Gastroesophageal sphincter (tissue), 4 donors: Measurements from ENCODE around the gene PPARG. TPM values are rescaled to one million over a fixed set of nuclear protein-coding genes. Genes with fewer than 3 reads are reported as not detected.
A peak's percentile ranks its signal among the peaks of the same experiment; 100 is the strongest.

Source experiments
- ATAC-seq: fragments of 150-250 bp; one replicate; pipeline ENCODE4 v1.9.1; 2016; ENCODE audit warnings: mild to moderate bottlenecking, moderate library complexity
- H3K27ac ChIP-seq, 4 donors: fragments of 200-600 bp; sonication (generic) in 3 of 4; 1 replicate in 3 of 4; 2 replicates in 1 of 4; pipeline ENCODE4 v1.5.1; 2016 to 2019
- H3K27me3 ChIP-seq: fragments of 200-600 bp; sonication (generic); one replicate; pipeline ENCODE4 v1.5.1; 2019
- H3K36me3 ChIP-seq, 2 donors: fragments of 200-600 bp; sonication (generic); one replicate each; pipeline ENCODE4 v1.5.1; 2019; ENCODE audit warnings: control low read depth in 1 of 2
- H3K4me1 ChIP-seq, 3 donors: fragments of 200-600 bp; sonication (generic); 1 replicate in 2 of 3; 2 replicates in 1 of 3; pipeline ENCODE4 v1.5.1; 2016 to 2019; ENCODE audit warnings: control low read depth in 2 of 3
- H3K4me3 ChIP-seq, 2 donors: fragments of 200-600 bp; sonication (generic); one replicate each; pipeline ENCODE4 v1.5.1; 2019; ENCODE audit warnings: mild to moderate bottlenecking in 1 of 2, moderate library complexity in 1 of 2
- H3K9me3 ChIP-seq, 3 donors: fragments of 200-600 bp; sonication (generic); one replicate each; pipeline ENCODE4 v1.5.1; 2017 to 2019; ENCODE audit warnings: control low read depth in 2 of 3
- CTCF ChIP-seq, 4 experiments: fragments of 200-600 bp in 2 of 4; fragments of 450-650 bp in 2 of 4; sonication (generic) in 1 of 4; IDR thresholded peaks; one replicate each; pipeline ENCODE4 v1.5.1; 2017 to 2019; ENCODE audit warnings: antibody characterized with exemption in 4 of 4, mild to moderate bottlenecking in 2 of 4, moderate library complexity in 2 of 4
- EP300 ChIP-seq: sonication (generic); formaldehyde crosslinking; IDR thresholded peaks from one replicate; pipeline ENCODE4 v1.6.1; 2017; ENCODE audit warnings: antibody characterized with exemption, mild to moderate bottlenecking
- POLR2A ChIP-seq, 2 donors: fragments of 450-650 bp; IDR thresholded peaks; one replicate each; pipeline ENCODE4 v1.6.1; 2017; ENCODE audit warnings: antibody characterized with exemption in 2 of 2, mild to moderate bottlenecking in 2 of 2, moderate library complexity in 1 of 2
- POLR2AphosphoS5 ChIP-seq: sonication (generic); formaldehyde crosslinking; IDR thresholded peaks from one replicate; pipeline ENCODE4 v1.6.1; 2017; ENCODE audit warnings: antibody characterized with exemption
- WGBS, 2 donors: methylation state at CpG; one replicate each; pipeline ENCODE4 v1.1.5; 2018; ENCODE audit warnings: low coverage in 1 of 2; 5-methylcytosine and 5-hydroxymethylcytosine counted together
- total RNA-seq, 4 donors: library from RNA; depleted of rRNA; stranded (reverse); fragments of >200 nt; gene quantifications; one replicate each; pipeline ENCODE4 v1.1.0, GENCODE V29; 2016

PPARG gene
- total RNA-seq: 10 to 100 TPM in 2 of 4 donors, 1 to 10 TPM in 2; 3.9 to 14.9 (median 9.3) TPM

GRCh38 chr3:12288182-12289129 lies at the start of gene PPARG:
PPARG (plus strand) TSS chr3:12289070; CDS start chr3:12379712, 90,642 bp downstream.
- Histone ChIP-seq H3K4me1 (peaks cover 0 to 13% (median 3%) of the 10 kb centered on the region in 3 donors), H3K27me3 (peaks cover 54% of the 10 kb centered on the region), H3K9me3 (peaks cover 0 to 8% (median 0%) of the 10 kb centered on the region in 3 donors), H3K36me3 (no peaks in the 10 kb centered on the region), H3K27ac (peak within 1 kb of the TSS in 3 of 4 donors; percentile 75 to 85 (median 77)), H3K4me3 (peak within 1 kb of the TSS; percentile 47 to 69)
- ATAC-seq: peak; percentile 35
- no peak for TF ChIP-seq EP300
- no peak for TF ChIP-seq POLR2AphosphoS5
- no peak for TF ChIP-seq CTCF (IDR thresholded peaks at IDR 0.05)
- TF ChIP-seq POLR2A (IDR thresholded peaks at IDR 0.05): no peak
- 5 to 25% methylated on average over 2 to 10 of the region's 87 CpGs for WGBS, 2 donors

- H3K4me3 ChIP-seq: no peak overlapping the region
- TF ChIP-seq POLR2A (IDR thresholded peaks at IDR 0.05): no peak
- no peak for TF ChIP-seq CTCF (IDR thresholded peaks at IDR 0.05)
- no peak for TF ChIP-seq EP300
- TF ChIP-seq POLR2AphosphoS5: no peak
- H3K4me1 ChIP-seq: peaks cover 3 to 11% (median 4%) of the 10 kb centered on the region in 3 donors
- H3K9me3 ChIP-seq: peaks cover 0 to 4% (median 0%) of the 10 kb centered on the region in 3 donors
- ATAC-seq: peak; percentile 68
- 27 to 31% methylated on average over 4 of the region's 5 CpGs for WGBS, 2 donors
- H3K27me3 ChIP-seq: no peaks in the 10 kb centered on the region
- H3K27ac ChIP-seq: no peak overlapping the region
- H3K36me3 ChIP-seq: no peaks in the 10 kb centered on the region
These were observed 49.6 kb upstream of the PPARG start for GRCh38 chr3:12239301-12239700.

GRCh38 chr3:12242772-12243171 lies 46.1 kb upstream of the PPARG start:
- 75 to 81% methylated on average over 2 of the region's 2 CpGs for WGBS, 2 donors
- Histone ChIP-seq H3K9me3 (peaks cover 0 to 4% (median 0%) of the 10 kb centered on the region in 3 donors), H3K4me1 (no peaks in the 10 kb centered on the region), H3K4me3 (no peak overlapping the region), H3K27me3 (no peaks in the 10 kb centered on the region), H3K36me3 (no peaks in the 10 kb centered on the region), H3K27ac (no peak overlapping the region)
- no peak for TF ChIP-seq POLR2AphosphoS5
- no peak for ATAC-seq

- ATAC-seq: no peak
- H3K4me3 ChIP-seq: no peak overlapping the region
- TF ChIP-seq POLR2A (IDR thresholded peaks at IDR 0.05) (no peak), EP300 (no peak), POLR2AphosphoS5 (no peak)
- H3K4me1 ChIP-seq: no peaks in the 10 kb centered on the region
- H3K36me3 ChIP-seq: no peaks in the 10 kb centered on the region
- no peak overlapping the region for H3K27ac ChIP-seq
- H3K27me3 ChIP-seq: no peaks in the 10 kb centered on the region
- 60 to 85% methylated on average over 5 to 6 of the region's 6 CpGs for WGBS, 2 donors
- H3K9me3 ChIP-seq: peaks cover 0 to 15% (median 0%) of the 10 kb centered on the region in 3 donors
These were observed 42.2 kb upstream of the PPARG start for GRCh38 chr3:12246497-12247163.

- no peak overlapping the region for H3K4me3 ChIP-seq
- ATAC-seq: no peak
- WGBS, 2 donors: 66 to 68% methylated on average over 4 of the region's 4 CpGs
- TF ChIP-seq POLR2A (IDR thresholded peaks at IDR 0.05): no peak
- no peak for TF ChIP-seq CTCF (IDR thresholded peaks at IDR 0.05)
- no peak for TF ChIP-seq EP300
- TF ChIP-seq POLR2AphosphoS5: no peak
- no peaks in the 10 kb centered on the region for H3K36me3 ChIP-seq
- no peaks in the 10 kb centered on the region for H3K4me1 ChIP-seq
- H3K27ac ChIP-seq: no peak overlapping the region
- peaks cover 0 to 13% (median 0%) of the 10 kb centered on the region in 3 donors for H3K9me3 ChIP-seq
- no peaks in the 10 kb centered on the region for H3K27me3 ChIP-seq
These were observed 41.5 kb upstream of the PPARG start for GRCh38 chr3:12247411-12247810.
